ENCODE data around the gene CLIP2.

- TF ChIP-seq CTCF (IDR thresholded peaks at IDR 0.05) (no peak), POLR2AphosphoS5 (IDR thresholded peaks at IDR 0.05) (no peak)
Measured at GRCh38 chr7:74256491-74257408, 32.5 kb upstream of the CLIP2 start.

Measured in prostate gland (tissue), 2 donors.